HepG2 (cell line): ENCODE results near the gene CERS6. TPM values are rescaled to one million over a fixed set of nuclear protein-coding genes. Genes with fewer than 3 reads are reported as not detected.

Experiments used
- ATAC-seq: fragments of 200-7000 bp; cut with Tn5 transposase; 3 replicates; pipeline ENCODE4 v1.9.1; 2020; ENCODE audit warnings: mild to moderate bottlenecking, moderate library complexity
- BruUV-seq: library from RNA; stranded (reverse); fragments of 400-500 nt; replicated peaks from 2 replicates; lab custom pipeline; 2021; lab: Mats Ljungman, UMichigan
- CTCF ChIA-PET: fragments of 300-600 bp; formaldehyde crosslinking; extraction: SDS; loops from one replicate; lab custom pipeline; 2021; ENCODE audit warnings: low total read pairs, inconsistent platforms, low intra/inter-chr PET ratio; lab: Yijun Ruan, JAX
- POLR2A ChIA-PET: fragments of 350-600 bp; sonication (Branson Sonifier 250); formaldehyde crosslinking; loops from one replicate; lab custom pipeline; 2020; ENCODE audit warnings: antibody characterized with exemption, inconsistent platforms; lab: Yijun Ruan, JAX
- DNase-seq: peaks from one replicate; pipeline ENCODE4 v3.0.0-alpha.2; 2015; ENCODE audit warnings: low spot score
- FAIRE-seq: peaks from 3 replicates; lab custom pipeline; 2011; peaks lifted over from hg19 to GRCh38; lab: Jason Lieb, UNC
- H2AFZ ChIP-seq: one replicate; pipeline ENCODE4 v1.6.1; 2011; ENCODE audit warnings: low read length, inconsistent platforms
- H3K27ac ChIP-seq: fragments of 300-600 bp; 3 replicates; pipeline ENCODE4 v1.8.0; 2011; ENCODE audit warnings: mixed run types, mild to moderate bottlenecking, mixed read lengths, low read length, inconsistent platforms; ENCODE audit not compliant: insufficient read depth; ENCODE audit errors: extremely low read length
- H3K27me3 ChIP-seq, 2 experiments: fragments of 200-600 bp in 1 of 2; 2 replicates in 1 of 2; 3 replicates in 1 of 2; pipeline versions ENCODE4 v1.6.0 to v1.8.0; 2011; ENCODE audit warnings: low read length in 2 of 2, mild to moderate bottlenecking in 2 of 2, moderate library complexity in 2 of 2, inconsistent platforms in 1 of 2; ENCODE audit not compliant: insufficient read depth in 2 of 2, control insufficient read depth in 1 of 2
- H3K36me3 ChIP-seq, 2 experiments: fragments of 200-600 bp in 1 of 2; replicated peaks in 1 of 2; 2 replicates in 1 of 2; 3 replicates in 1 of 2; pipeline versions ENCODE4 v1.5.1 to v1.8.0; 2011; ENCODE audit warnings: low read length in 2 of 2, inconsistent platforms in 1 of 2; ENCODE audit not compliant: insufficient read depth in 2 of 2, control insufficient read depth in 1 of 2
- H3K4me1 ChIP-seq: 2 replicates; pipeline ENCODE4 v1.5.1; 2012; ENCODE audit warnings: low read length, inconsistent platforms; ENCODE audit not compliant: insufficient read depth
- H3K4me2 ChIP-seq: 2 replicates; pipeline ENCODE4 v1.6.0; 2011; ENCODE audit warnings: low read depth, low read length, inconsistent platforms
- H3K4me3 ChIP-seq, 3 experiments: fragments of 200-600 bp in 1 of 3; sonication (generic), shearing (Covaris generic) in 1 of 3; replicated peaks in 1 of 3; 2 replicates each; pipeline ENCODE4 v1.5.1; 2011 to 2016; ENCODE audit warnings: low read length in 3 of 3, inconsistent platforms in 2 of 3, low read depth in 2 of 3, mild to moderate bottlenecking in 2 of 3, control low read depth in 1 of 3, mixed read lengths in 1 of 3; ENCODE audit not compliant: insufficient read depth in 1 of 3
- H3K79me2 ChIP-seq: one replicate; pipeline ENCODE4 v1.6.1; 2011; ENCODE audit warnings: low read length, inconsistent platforms; ENCODE audit not compliant: insufficient read depth
- H3K9ac ChIP-seq: 2 replicates; pipeline ENCODE4 v1.6.0; 2011; ENCODE audit warnings: mild to moderate bottlenecking, low read depth, low read length, inconsistent platforms; ENCODE audit not compliant: insufficient read depth
- H3K9me3 ChIP-seq: 2 replicates; pipeline ENCODE4 v1.5.1; 2012; ENCODE audit warnings: mild to moderate bottlenecking, low read length
- H4K20me1 ChIP-seq: 2 replicates; pipeline ENCODE4 v1.6.0; 2011; ENCODE audit warnings: inconsistent platforms, mild to moderate bottlenecking, low read length, moderate library complexity; ENCODE audit not compliant: insufficient read depth
- ETV6 ChIP-seq: sonication (generic); formaldehyde crosslinking; conservative IDR thresholded peaks from 2 replicates; pipeline ENCODE4 v1.4.0; 2020; ENCODE audit warnings: missing genetic modification reagents
- HNRNPH1 ChIP-seq: fragments of 200-400 bp; formaldehyde crosslinking; optimal IDR thresholded peaks from 2 replicates; pipeline ENCODE3; 2017; ENCODE audit warnings: mild to moderate bottlenecking, low read depth, low read length
- PHF8 ChIP-seq: sonication (generic); formaldehyde crosslinking; IDR thresholded peaks from 2 replicates; pipeline ENCODE4 v1.5.0; 2020; ENCODE audit warnings: missing genetic modification reagents
- PPARG ChIP-seq: conservative IDR thresholded peaks from 2 replicates; pipeline ENCODE4 v1.6.1; 2016; ENCODE audit warnings: missing biosample characterization, missing genetic modification reagents
- SAFB2 ChIP-seq: sonication (generic); formaldehyde crosslinking; IDR thresholded peaks from 2 replicates; pipeline ENCODE4 v1.5.1; 2020; ENCODE audit warnings: missing genetic modification reagents, low read depth, mild to moderate bottlenecking, borderline replicate concordance
- SIX1 ChIP-seq: sonication (generic); formaldehyde crosslinking; IDR thresholded peaks from 2 replicates; pipeline ENCODE4 v1.4.0; 2020; ENCODE audit warnings: missing genetic modification reagents, borderline replicate concordance
- SOX13 ChIP-seq, 3 experiments: fragments of 450-650 bp in 1 of 3; sonication (generic) in 1 of 3; formaldehyde crosslinking in 1 of 3; IDR thresholded peaks in 2 of 3; conservative IDR thresholded peaks in 1 of 3; 2 replicates each; pipeline versions ENCODE4 v1.5.0 to v1.6.1; 2016 to 2020; ENCODE audit warnings: antibody characterized with exemption in 1 of 3, mild to moderate bottlenecking in 1 of 3, missing compliant biosample characterization in 1 of 3, missing genetic modification reagents in 1 of 3, moderate library complexity in 1 of 3
- SRF ChIP-seq: IDR thresholded peaks from 2 replicates; pipeline ENCODE4 v1.6.1; 2011; ENCODE audit warnings: mild to moderate bottlenecking, low read depth, low read length, moderate library complexity
- ZKSCAN1 ChIP-seq: fragments of 150-350 bp; IDR thresholded peaks from 2 replicates; pipeline ENCODE4 v1.6.1; 2014; ENCODE audit warnings: low read length
- ZNF12 ChIP-seq: sonication (generic); formaldehyde crosslinking; IDR thresholded peaks from 2 replicates; pipeline ENCODE4 v1.5.0; 2020; ENCODE audit warnings: missing genetic modification reagents
- ZNF251 ChIP-seq: sonication (generic); formaldehyde crosslinking; IDR thresholded peaks from 2 replicates; pipeline ENCODE4 v1.9.0; 2021; ENCODE audit warnings: mild to moderate bottlenecking, missing genetic modification reagents
- ZNF775 ChIP-seq: sonication (generic); formaldehyde crosslinking; IDR thresholded peaks from 2 replicates; pipeline ENCODE4 v1.4.0; 2020; ENCODE audit warnings: missing genetic modification reagents, mild to moderate bottlenecking, moderate library complexity, borderline replicate concordance
- WGBS: methylation state at CpG from one replicate; pipeline ENCODE4 v1.1.6; 2017; ENCODE audit warnings: low lambda C conversion rate; 5-methylcytosine and 5-hydroxymethylcytosine counted together
- in situ Hi-C: cut with HindIII; loops from 2 replicates; pipeline ENCODE4 v1.10.0; 2017; ENCODE audit warnings: low pct_unique_long_range_greater_than_20kb; ENCODE audit not compliant: extremely low pct_ligation_motif_present
- intact Hi-C: fragments of 100-400 bp; cut with micrococcal nuclease; formaldehyde crosslinking; loops from one replicate; pipeline ENCODE4 v1.10.0; 2022; ENCODE audit not compliant: unreplicated experiment
- polyA plus RNA-seq, 8 experiments: library from polyadenylated mRNA; depleted of rRNA in 3 of 8; stranded (reverse) in 7 of 8; unstranded in 1 of 8; fragments of >200 nt; fragmentation: Illumina TruSeq in 4 of 8; extraction: Trizol in 4 of 8; gene quantifications; 2 replicates each; pipeline versions ENCODE4 v1.2.1 to v1.2.3, GENCODE V29; 2011 to 2016; ENCODE audit warnings: low read depth in 4 of 8, missing spikeins in 1 of 8, mixed read lengths in 1 of 8; ENCODE audit not compliant: insufficient read depth in 1 of 8
- total RNA-seq, 5 experiments: library from RNA; depleted of rRNA; stranded (reverse); fragments of >200 nt; fragmentation: Illumina TruSeq; extraction: Trizol; gene quantifications; 2 replicates each; pipeline ENCODE4 v1.2.3, GENCODE V29; 2016; ENCODE audit warnings: low read depth in 1 of 5
- TF ChIP-seq, protein P1 (sequence below): sonication (generic); formaldehyde crosslinking; IDR thresholded peaks from 2 replicates; pipeline ENCODE4 v1.4.0; 2020; ENCODE audit warnings: missing genetic modification reagents
- TF ChIP-seq, protein P2 (sequence below): sonication (generic); formaldehyde crosslinking; IDR thresholded peaks from 2 replicates; pipeline ENCODE4 v1.4.0; 2020; ENCODE audit warnings: missing genetic modification reagents
- TF ChIP-seq, protein P3 (sequence below): sonication (generic); formaldehyde crosslinking; conservative IDR thresholded peaks from 2 replicates; pipeline ENCODE4 v1.8.1; 2023; ENCODE audit warnings: missing genetic modification reagents
- TF ChIP-seq, protein P4 (sequence below): sonication (generic); formaldehyde crosslinking; IDR thresholded peaks from 2 replicates; pipeline ENCODE4 v1.4.0; 2020; ENCODE audit warnings: missing genetic modification reagents, mild to moderate bottlenecking, borderline replicate concordance

CERS6 gene
- total and polyA plus RNA-seq, 2 of the 13 experiments (the other 11 are each of a cell fraction or from before 2014, with no cell fraction given) = 10.1 to 20.3 TPM

DNA sequence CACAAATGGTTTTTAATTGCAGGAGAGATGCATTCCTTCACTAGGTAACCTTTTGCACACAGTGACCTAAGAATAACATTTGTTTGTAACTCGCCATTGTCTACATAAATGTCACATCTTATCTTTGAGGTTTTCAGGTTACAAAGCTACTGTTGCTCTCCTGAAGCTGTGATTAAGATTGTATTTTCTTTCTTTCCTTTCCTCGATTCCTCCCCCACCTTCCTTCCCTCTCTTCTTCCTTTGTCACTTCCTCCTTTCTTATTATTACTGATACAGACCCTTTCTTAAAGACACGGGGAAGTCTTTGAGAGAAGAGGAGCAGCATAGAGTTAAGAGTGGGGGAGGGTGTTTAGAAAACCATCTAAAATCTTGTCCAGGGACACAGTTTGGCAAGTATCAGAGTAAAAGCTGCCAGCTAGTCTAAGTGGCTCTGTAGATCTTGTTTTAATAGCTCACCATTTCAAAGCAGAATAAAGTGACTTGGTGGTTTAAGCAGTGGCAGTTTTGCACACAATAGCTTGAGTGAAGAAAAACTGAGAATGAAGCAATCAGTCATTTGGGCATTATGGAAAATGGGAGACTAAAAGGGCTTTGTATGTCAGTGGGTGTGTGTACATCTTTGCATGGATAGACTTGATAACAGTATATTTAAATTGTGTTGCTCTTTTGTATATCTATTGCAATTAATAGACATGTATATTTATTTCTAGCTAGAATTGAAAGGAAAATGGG, 10.9 kb downstream of the CERS6 start:
- in situ Hi-C loops = no loop called here
- no peak overlapping the region for H2AFZ ChIP-seq
- H3K4me3 ChIP-seq = no peak overlapping the region; a peak in 1 of 6 replicates
- ChIA-PET POLR2A (interaction anchor here (1.3 to 2.5 kb wide), 2 partner anchors 23 to 27 kb away, joined by 3 to 8 read pairs; no protein-coding TSS in a partner anchor), CTCF (no interaction called here)
- H3K27me3 ChIP-seq = no peaks in the 10 kb centered on the region
- peak overlapping the region; percentile 13 for H3K4me2 ChIP-seq
- H3K4me1 ChIP-seq = peaks cover 65% of the 10 kb centered on the region
- WGBS = 23% methylated on average over 3 of the region's 3 CpGs
- no peaks in the 10 kb centered on the region for H3K36me3 ChIP-seq
- BruUV-seq = no TSS peak
- ATAC-seq = peak; percentile 25
- no peak for DNase-seq
- no peak for FAIRE-seq
- intact Hi-C loops = no loop called here
- peaks cover 73% of the 10 kb centered on the region for H3K79me2 ChIP-seq
- no peaks in the 10 kb centered on the region for H3K9me3 ChIP-seq
- H3K9ac ChIP-seq = no peak overlapping the region
- H3K27ac ChIP-seq = peak overlapping the region; percentile 3
- peaks cover 13% of the 10 kb centered on the region for H4K20me1 ChIP-seq
- TF ChIP-seq ETV6 (CRISPR knock-in tag) = no peak
- 0 out of 2 replicates have a peak, but pooled peaks have one; percentile 28 for TF ChIP-seq PPARG
- TF ChIP-seq SRF = no peak
- no peak for TF ChIP-seq ZKSCAN1
- no peak for TF ChIP-seq ZNF251
- no peak for TF ChIP-seq SIX1 (CRISPR knock-in tag)
- no peak for TF ChIP-seq HNRNPH1
- TF ChIP-seq, protein P1, sequence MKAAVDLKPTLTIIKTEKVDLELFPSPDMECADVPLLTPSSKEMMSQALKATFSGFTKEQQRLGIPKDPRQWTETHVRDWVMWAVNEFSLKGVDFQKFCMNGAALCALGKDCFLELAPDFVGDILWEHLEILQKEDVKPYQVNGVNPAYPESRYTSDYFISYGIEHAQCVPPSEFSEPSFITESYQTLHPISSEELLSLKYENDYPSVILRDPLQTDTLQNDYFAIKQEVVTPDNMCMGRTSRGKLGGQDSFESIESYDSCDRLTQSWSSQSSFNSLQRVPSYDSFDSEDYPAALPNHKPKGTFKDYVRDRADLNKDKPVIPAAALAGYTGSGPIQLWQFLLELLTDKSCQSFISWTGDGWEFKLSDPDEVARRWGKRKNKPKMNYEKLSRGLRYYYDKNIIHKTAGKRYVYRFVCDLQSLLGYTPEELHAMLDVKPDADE (CRISPR knock-in tag) = no peak
- TF ChIP-seq ZNF775 (CRISPR knock-in tag) = no peak
- TF ChIP-seq SAFB2 (CRISPR knock-in tag) = no peak
- TF ChIP-seq, protein P2, sequence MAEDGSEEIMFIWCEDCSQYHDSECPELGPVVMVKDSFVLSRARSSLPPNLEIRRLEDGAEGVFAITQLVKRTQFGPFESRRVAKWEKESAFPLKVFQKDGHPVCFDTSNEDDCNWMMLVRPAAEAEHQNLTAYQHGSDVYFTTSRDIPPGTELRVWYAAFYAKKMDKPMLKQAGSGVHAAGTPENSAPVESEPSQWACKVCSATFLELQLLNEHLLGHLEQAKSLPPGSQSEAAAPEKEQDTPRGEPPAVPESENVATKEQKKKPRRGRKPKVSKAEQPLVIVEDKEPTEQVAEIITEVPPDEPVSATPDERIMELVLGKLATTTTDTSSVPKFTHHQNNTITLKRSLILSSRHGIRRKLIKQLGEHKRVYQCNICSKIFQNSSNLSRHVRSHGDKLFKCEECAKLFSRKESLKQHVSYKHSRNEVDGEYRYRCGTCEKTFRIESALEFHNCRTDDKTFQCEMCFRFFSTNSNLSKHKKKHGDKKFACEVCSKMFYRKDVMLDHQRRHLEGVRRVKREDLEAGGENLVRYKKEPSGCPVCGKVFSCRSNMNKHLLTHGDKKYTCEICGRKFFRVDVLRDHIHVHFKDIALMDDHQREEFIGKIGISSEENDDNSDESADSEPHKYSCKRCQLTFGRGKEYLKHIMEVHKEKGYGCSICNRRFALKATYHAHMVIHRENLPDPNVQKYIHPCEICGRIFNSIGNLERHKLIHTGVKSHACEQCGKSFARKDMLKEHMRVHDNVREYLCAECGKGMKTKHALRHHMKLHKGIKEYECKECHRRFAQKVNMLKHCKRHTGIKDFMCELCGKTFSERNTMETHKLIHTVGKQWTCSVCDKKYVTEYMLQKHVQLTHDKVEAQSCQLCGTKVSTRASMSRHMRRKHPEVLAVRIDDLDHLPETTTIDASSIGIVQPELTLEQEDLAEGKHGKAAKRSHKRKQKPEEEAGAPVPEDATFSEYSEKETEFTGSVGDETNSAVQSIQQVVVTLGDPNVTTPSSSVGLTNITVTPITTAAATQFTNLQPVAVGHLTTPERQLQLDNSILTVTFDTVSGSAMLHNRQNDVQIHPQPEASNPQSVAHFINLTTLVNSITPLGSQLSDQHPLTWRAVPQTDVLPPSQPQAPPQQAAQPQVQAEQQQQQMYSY = no peak
- TF ChIP-seq, protein P3, sequence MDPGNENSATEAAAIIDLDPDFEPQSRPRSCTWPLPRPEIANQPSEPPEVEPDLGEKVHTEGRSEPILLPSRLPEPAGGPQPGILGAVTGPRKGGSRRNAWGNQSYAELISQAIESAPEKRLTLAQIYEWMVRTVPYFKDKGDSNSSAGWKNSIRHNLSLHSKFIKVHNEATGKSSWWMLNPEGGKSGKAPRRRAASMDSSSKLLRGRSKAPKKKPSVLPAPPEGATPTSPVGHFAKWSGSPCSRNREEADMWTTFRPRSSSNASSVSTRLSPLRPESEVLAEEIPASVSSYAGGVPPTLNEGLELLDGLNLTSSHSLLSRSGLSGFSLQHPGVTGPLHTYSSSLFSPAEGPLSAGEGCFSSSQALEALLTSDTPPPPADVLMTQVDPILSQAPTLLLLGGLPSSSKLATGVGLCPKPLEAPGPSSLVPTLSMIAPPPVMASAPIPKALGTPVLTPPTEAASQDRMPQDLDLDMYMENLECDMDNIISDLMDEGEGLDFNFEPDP = no peak
- no peak for TF ChIP-seq PHF8 (CRISPR knock-in tag)
- TF ChIP-seq, protein P4, sequence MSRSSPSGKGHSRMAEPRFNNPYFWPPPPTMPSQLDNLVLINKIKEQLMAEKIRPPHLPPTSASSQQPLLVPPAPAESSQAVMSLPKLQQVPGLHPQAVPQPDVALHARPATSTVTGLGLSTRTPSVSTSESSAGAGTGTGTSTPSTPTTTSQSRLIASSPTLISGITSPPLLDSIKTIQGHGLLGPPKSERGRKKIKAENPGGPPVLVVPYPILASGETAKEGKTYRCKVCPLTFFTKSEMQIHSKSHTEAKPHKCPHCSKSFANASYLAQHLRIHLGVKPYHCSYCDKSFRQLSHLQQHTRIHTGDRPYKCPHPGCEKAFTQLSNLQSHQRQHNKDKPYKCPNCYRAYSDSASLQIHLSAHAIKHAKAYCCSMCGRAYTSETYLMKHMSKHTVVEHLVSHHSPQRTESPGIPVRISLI (CRISPR knock-in tag) = no peak
- TF ChIP-seq ZNF12 (CRISPR knock-in tag) = no peak
- no peak for TF ChIP-seq SOX13 (IDR thresholded peaks at IDR 0.05)
- 0 out of 4 replicates have a peak, but pooled peaks of 1 of the 2 experiments have one; percentile 37 for TF ChIP-seq SOX13 (CRISPR knock-in tag; conservative IDR thresholded peaks at IDR 0.05 in 1 of 2, IDR thresholded peaks at IDR 0.05 in 1 of 2)
